GM12891 (cell line): ENCODE results near the gene SPACA6.

ENCODE experiments used
- PAX5 ChIP-seq: IDR thresholded peaks from 2 replicates; pipeline ENCODE4 v1.6.1; 2011; ENCODE audit warnings: low read length, moderate library complexity, mild to moderate bottlenecking; ENCODE audit not compliant: insufficient read depth, severe bottlenecking
- POLR2A ChIP-seq: IDR thresholded peaks from 2 replicates; pipeline ENCODE4 v1.6.1; 2011; ENCODE audit warnings: low read depth, low read length, control low read depth
- POLR2AphosphoS5 ChIP-seq: IDR thresholded peaks from 2 replicates; pipeline ENCODE4 v1.6.1; 2011; ENCODE audit warnings: low read depth, low read length, control low read depth
- POU2F2 ChIP-seq: IDR thresholded peaks from 2 replicates; pipeline ENCODE4 v1.6.1; 2011; ENCODE audit warnings: low read depth, mild to moderate bottlenecking, control low read depth, low read length, moderate library complexity
- SPI1 ChIP-seq: IDR thresholded peaks from 2 replicates; pipeline ENCODE4 v1.6.1; 2011; ENCODE audit warnings: low read depth, low read length, control low read depth
- TAF1 ChIP-seq: IDR thresholded peaks from 2 replicates; pipeline ENCODE4 v1.6.1; 2011; ENCODE audit warnings: low read depth, low read length, control low read depth

- no peak for TF ChIP-seq POLR2A
- no peak for TF ChIP-seq TAF1
- no peak for TF ChIP-seq POLR2AphosphoS5
- TF ChIP-seq SPI1, result no peak
- TF ChIP-seq POU2F2, result no peak
- TF ChIP-seq PAX5, result no peak
These were observed 28.8 kb downstream of the SPACA6 start for GRCh38 chr19:51721905-51722304.
